Measurements from ENCODE around the gene KLHL12. TPM values are rescaled to one million over a fixed set of nuclear protein-coding genes. Genes with fewer than 3 reads are reported as not detected.
A peak's percentile ranks its signal among the peaks of the same experiment; 100 is the strongest.

KLHL12 gene
- total RNA-seq, 4 donors from 2014 or later: 11.7 to 15.7 (median 15.0) TPM

- intact Hi-C loops (cut with DNase I; ENCODE audit: low total_unique reads): loop anchor here (5.0 kb wide), 1 partner anchor 41 kb away; the partner anchor contains the start of gene KLHL12
- 63 to 72% methylated on average over 3 of the region's 3 CpGs for WGBS, 2 donors
- no peak for DNase-seq (ENCODE audit: low spot score in 2 of 2)
- TF ChIP-seq POLR2A (IDR thresholded peaks at IDR 0.05): no peak
- no peak for TF ChIP-seq CTCF (IDR thresholded peaks at IDR 0.05)
- H3K4me3 ChIP-seq (ENCODE audit: low read depth, poor library complexity, severe bottlenecking): no peak overlapping the region
These were observed 41.3 kb upstream of the KLHL12 start for GRCh38 chr1:202968351-202968750.

GRCh38 chr1:202967684-202968281, 40.7 kb upstream of the KLHL12 start:
- TF ChIP-seq CTCF (IDR thresholded peaks at IDR 0.05) (no peak), POLR2A (IDR thresholded peaks at IDR 0.05) (no peak)
- 10 to 11% methylated on average over 21 of the region's 21 CpGs for WGBS, 2 donors
- H3K4me3 ChIP-seq (ENCODE audit: low read depth, poor library complexity, severe bottlenecking): peak overlapping the region; percentile 38
- peak in 1 of 2 donors; percentile 88 for DNase-seq (ENCODE audit: low spot score in 2 of 2)
- intact Hi-C loops (cut with DNase I; ENCODE audit: low total_unique reads): loop anchor here (5.0 kb wide), 1 partner anchor 40 kb away; the partner anchor contains the start of gene KLHL12

- no peak for TF ChIP-seq POLR2A (IDR thresholded peaks at IDR 0.05)
- no peak for TF ChIP-seq CTCF (IDR thresholded peaks at IDR 0.05)
- H3K4me3 ChIP-seq (ENCODE audit: low read depth, poor library complexity, severe bottlenecking): peak overlapping the region; percentile 87
- intact Hi-C loops (cut with DNase I; ENCODE audit: low total_unique reads): loop anchor here (5.0 kb wide), 1 partner anchor 39 kb away; the partner anchor contains the start of gene KLHL12
- WGBS, 2 donors: 29 to 36% methylated on average over 9 to 18 of the region's 18 CpGs
- peak in 1 of 2 donors; percentile 47 for DNase-seq (ENCODE audit: low spot score in 2 of 2)
These were observed 39.2 kb upstream of the KLHL12 start for GRCh38 chr1:202966006-202966898.

GRCh38 chr1:202965422-202965821, 38.4 kb upstream of the KLHL12 start:
- no peak overlapping the region for H3K4me3 ChIP-seq (ENCODE audit: low read depth, poor library complexity, severe bottlenecking)
- no peak for TF ChIP-seq POLR2A (IDR thresholded peaks at IDR 0.05)
- TF ChIP-seq CTCF (IDR thresholded peaks at IDR 0.05): no peak
- DNase-seq (ENCODE audit: low spot score in 2 of 2): peak in 1 of 2 donors; percentile 41
- 44 to 55% methylated on average over 3 of the region's 3 CpGs for WGBS, 2 donors
- intact Hi-C loops (cut with DNase I; ENCODE audit: low total_unique reads): loop anchor here (5.0 kb wide), 1 partner anchor 38 kb away; the partner anchor contains the start of gene KLHL12

GRCh38 chr1:202964791-202965410, 37.9 kb upstream of the KLHL12 start:
- intact Hi-C loops (cut with DNase I; ENCODE audit: low total_unique reads): loop anchor here (5.0 kb wide), 1 partner anchor 38 kb away; the partner anchor contains the start of gene KLHL12
- H3K4me3 ChIP-seq (ENCODE audit: low read depth, poor library complexity, severe bottlenecking): no peak overlapping the region
- WGBS, 2 donors: 58 to 66% methylated on average over 6 of the region's 6 CpGs
- DNase-seq (ENCODE audit: low spot score in 2 of 2): no peak
- no peak for TF ChIP-seq CTCF (IDR thresholded peaks at IDR 0.05)
- no peak for TF ChIP-seq POLR2A (IDR thresholded peaks at IDR 0.05)

Data from lower leg skin (tissue), 4 donors.